ENCODE results near the gene GALK1.
A peak's percentile ranks its signal among the peaks of the same experiment; 100 is the strongest.

The GALK1 gene

GRCh38 chr17:75749545-75750389 is 15.2 kb downstream of the GALK1 start:
- DNase-seq: peak; percentile 80

DNA sequence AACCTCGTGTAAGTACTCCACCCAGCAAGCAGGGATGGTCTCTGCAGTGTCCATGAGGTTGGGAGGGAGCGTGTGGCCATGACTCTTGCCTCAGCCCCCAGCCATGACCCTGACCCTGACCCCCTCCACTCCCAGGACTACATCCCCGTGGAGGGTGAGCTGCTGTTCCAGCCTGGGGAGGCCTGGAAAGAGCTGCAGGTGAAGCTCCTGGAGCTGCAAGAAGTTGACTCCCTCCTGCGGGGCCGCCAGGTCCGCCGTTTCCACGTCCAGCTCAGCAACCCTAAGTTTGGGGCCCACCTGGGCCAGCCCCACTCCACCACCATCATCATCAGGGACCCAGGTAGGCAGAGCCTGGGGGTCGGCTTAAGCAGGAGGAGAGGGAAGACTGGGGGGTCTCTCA is 16.3 kb downstream of the GALK1 start:
- DNase-seq: no peak

DNA sequence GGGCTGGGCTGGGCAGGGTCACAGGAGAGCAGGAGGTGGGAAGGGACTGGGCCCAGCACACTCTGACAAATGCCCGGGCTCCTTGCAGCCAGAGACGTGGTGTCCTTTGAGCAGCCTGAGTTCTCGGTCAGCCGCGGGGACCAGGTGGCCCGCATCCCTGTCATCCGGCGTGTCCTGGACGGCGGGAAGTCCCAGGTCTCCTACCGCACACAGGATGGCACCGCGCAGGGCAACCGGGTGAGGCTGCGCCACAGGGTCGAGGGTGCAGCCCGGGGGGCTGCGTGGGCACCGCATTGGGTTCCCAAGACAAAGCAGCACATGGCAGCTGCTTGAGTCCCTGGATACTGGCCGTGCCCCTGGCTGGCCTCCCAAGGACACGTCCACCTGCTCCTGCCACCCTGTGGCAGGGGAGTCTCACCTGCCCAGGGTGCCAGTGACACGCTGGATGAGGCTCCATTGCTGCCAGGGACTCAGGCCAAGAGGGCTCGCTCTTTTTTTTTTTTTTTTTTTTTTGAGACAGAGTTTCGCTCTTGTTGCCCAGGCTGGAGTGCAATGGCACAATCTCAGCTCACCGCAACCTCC is 21.3 kb downstream of the GALK1 start:
- DNase-seq: no peak

DNA sequence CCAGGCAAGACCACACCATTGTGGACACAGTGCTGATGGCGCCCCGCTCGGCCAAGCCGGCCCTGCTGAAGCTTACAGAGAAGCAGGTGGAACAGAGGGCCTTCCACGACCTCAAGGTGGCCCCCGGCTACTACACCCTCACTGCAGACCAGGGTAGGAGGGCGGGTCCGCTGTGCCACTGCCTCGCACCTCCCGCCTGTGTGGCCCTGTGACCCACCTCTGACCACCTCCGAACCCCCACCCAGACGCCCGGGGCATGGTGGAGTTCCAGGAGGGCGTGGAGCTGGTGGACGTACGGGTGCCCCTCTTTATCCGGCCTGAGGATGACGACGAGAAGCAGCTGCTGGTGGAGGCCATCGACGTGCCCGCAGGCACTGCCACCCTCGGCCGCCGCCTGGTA is 22.7 kb downstream of the GALK1 start:
- no peak for DNase-seq

DNA sequence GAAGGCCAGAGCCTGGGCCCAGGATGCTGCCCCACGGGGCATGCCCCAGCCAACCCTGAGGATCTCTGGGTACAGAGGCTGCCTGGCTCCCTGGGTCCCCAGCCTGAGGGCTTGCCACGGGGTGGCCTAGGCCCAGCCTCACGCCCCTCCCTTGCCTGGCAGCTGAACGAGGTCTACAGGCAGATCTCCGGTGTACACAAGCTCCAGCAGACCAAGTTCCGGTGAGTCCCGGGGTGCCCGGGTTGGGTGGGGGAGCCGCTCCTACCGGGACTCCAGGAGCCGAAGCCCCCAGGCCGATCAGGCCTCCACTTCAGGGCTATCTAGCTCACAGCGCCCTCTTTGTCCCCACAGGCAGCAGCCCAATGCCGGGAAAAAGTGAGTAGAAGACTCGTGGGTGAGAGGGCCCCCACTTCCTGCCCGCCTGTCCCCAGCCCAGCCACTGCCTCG is 24.3 kb downstream of the GALK1 start:
- DNase-seq: no peak

DNA sequence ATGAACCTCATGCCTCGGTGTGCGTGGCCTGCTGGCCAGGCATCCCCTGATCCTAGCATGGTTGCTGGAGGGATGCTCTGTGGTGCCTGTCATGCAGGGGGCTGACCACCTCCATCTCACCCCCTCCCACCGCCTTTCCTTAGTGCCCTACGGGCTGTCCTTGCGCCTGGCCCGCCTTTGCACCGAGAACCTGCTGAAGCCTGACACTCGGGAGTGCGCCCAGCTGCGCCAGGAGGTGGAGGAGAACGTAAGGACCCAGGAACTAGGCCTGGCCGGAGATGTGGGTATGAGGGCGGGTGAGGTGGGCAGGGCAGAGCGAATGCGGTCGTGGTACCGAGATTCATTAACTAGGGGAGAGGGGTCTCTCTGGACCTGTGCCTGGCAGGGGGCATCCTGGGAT is 24.8 kb downstream of the GALK1 start:
- no peak for DNase-seq

- DNase-seq: no peak
Observed at GRCh38 chr17:75739801-75740200, 25.2 kb downstream of the GALK1 start.

GRCh38 chr17:75739174-75739573 is 25.8 kb downstream of the GALK1 start:
- DNase-seq: no peak

- DNase-seq: no peak
Observed at GRCh38 chr17:75738218-75738802, 26.7 kb downstream of the GALK1 start.

DNA sequence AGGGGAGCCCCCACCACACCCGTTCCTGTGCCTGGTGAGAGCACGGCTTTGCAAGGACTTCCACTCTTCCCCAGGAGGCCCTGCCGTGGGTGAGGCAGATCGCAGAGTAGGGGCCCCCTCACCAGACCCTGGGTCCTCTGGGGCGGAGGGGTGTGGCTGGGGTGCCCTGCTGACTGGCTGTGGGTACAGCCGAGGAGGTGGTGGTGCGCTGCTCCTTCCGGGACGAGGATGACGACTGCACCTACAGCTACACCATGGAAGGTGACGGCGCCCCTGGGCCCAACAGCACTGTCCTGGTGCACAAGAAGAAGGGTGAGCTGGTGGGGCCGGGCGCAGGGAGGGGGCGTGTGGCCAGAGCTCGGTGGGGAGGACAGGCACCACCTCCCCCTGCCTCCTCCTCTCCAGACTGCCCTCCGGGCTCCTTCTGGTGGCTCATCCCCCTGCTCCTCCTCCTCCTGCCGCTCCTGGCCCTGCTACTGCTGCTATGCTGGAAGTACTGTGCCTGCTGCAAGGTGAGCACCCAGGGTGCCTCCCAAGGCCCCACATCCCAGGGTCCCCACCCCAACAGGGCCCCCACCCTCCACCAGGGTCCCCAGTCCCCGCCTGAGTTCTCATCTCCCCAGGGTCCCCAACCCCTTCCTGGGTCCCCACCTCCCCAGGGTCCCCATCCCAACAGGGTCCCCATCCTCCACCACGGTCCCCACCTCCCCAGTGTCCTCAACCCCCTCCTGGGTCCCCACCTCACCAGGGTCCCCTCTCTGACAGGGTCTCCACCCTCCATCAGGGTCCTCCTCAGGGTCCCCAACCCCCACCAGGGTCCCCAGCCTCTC is 27.6 kb downstream of the GALK1 start:
- no peak for DNase-seq

DNA sequence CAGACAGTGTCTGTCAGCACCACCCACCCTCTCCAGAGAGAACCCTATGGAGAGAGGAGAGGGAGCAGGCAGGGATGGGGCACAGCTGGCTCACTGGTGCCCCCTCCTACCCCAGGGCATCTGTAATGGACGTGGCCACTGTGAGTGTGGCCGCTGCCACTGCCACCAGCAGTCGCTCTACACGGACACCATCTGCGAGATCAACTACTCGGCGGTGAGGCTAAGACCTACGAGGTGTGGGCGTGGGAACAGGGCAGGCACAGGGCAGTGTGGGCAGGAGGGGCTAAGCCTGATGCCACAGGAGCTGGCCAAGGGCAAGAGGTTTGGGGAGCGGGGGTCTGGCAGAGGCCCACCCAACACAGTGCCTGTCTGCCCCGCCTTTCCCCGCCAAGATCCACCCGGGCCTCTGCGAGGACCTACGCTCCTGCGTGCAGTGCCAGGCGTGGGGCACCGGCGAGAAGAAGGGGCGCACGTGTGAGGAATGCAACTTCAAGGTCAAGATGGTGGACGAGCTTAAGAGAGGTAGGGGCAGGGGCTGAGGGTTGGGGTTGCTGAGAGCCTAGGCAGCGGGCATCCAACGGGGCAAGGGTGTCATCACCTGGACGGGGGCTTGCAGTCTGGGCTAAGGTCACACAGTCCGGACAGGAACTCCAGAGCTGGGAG is 28.7 kb downstream of the GALK1 start:
- DNase-seq: no peak

DNA sequence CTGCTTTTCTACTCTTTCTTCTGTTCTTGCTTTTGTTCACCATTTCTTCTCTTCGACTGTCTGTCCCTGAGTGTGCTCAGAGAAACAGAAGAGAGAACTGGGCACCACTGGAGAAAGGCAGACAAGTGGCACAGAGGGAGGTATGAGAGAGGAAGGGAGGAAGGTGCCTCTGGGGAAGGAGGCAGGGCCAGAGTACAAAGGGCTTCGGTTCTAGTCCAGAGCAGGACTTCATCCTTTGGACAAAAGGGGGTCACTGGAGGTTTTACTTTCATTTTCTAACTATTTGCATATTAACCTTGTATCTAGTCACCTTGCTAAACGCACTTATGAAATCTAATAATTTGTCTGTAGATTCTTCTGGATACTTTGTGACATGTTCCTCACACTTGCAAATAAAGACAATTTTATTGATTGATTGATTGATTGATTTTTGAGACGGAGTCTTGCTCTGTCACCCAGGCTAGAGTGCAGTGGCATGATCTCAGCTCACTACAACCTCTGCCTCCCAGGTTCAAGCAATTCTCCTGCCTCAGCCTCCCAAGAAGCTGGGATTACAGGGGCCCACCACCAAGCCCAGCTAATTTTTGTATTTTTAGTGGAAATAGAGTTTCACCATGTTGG is 30.2 kb downstream of the GALK1 start:
- DNase-seq: no peak

GRCh38 chr17:75733471-75733870 is 31.5 kb downstream of the GALK1 start:
- no peak for DNase-seq

- DNase-seq: no peak
Observed at GRCh38 chr17:75731716-75732498, 33.1 kb downstream of the GALK1 start.

- DNase-seq: no peak
Observed at GRCh38 chr17:75731086-75731715, 33.8 kb downstream of the GALK1 start.

- no peak for DNase-seq
Observed at GRCh38 chr17:75730065-75730464, 34.9 kb downstream of the GALK1 start.

DNA sequence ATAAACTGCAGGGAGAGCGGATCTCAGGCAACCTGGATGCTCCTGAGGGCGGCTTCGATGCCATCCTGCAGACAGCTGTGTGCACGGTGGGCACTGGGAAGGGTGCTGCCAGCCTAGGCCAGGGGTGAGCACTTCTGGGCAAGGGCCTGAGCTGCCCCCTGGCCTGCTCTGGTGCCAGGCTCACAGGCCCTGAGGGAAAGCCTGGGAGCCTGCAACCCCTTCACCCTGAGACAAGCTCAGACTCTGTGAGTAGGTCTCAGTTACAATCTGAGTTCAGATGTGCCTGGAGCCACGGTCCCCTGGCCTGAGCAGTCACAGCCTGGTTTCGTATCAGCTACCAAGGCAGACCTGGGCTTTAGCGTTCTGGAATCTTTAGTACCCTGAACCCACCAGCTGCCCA is 35.6 kb downstream of the GALK1 start:
- no peak for DNase-seq

GRCh38 chr17:75727391-75727790 is 37.6 kb downstream of the GALK1 start:
- DNase-seq: no peak

DNA sequence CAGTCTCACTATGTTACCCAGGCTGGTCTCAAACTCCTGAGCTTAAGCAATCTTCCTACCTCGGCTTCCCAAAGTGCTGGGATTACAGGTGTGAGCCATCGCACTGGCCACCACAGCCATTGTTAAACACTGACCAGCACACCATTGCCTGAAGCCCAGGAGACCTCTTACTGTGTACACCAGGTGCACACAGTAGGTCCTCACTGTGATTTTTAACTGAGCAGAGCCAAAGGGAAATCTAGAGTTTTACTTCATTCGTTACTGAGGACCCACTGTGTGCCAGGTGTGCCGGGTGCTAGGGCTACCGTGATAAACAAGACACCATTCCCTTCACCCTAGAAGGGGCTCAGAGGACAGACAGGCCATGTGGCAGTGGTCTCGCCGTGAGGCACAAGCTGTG is 39.5 kb downstream of the GALK1 start:
- no peak for DNase-seq

GRCh38 chr17:75724016-75725003 is 40.7 kb downstream of the GALK1 start:
- DNase-seq: no peak

Measured in right hindlimb (tissue), 1 donor.